IMR-90 (cell line): ENCODE results near the gene FAM111A. TPM values are rescaled to one million over a fixed set of nuclear protein-coding genes. Genes with fewer than 3 reads are reported as not detected.

Experiments
- ATAC-seq: fragments of 200-7000 bp; cut with Tn5 transposase; 2 replicates; pipeline ENCODE4 v1.9.1; 2020; ENCODE audit warnings: low read depth, mild to moderate bottlenecking, moderate library complexity
- BruUV-seq: library from RNA; stranded (reverse); fragments of 400-500 nt; replicated peaks from 2 replicates; lab custom pipeline; 2021; lab: Mats Ljungman, UMichigan
- CTCF ChIA-PET: fragments of 300-600 bp; formaldehyde crosslinking; extraction: SDS; loops from one replicate; lab custom pipeline; 2021; ENCODE audit warnings: antibody characterized with exemption; lab: Yijun Ruan, JAX
- POLR2A ChIA-PET: fragments of 300-600 bp; sonication (Branson Sonifier 250); formaldehyde crosslinking; loops from one replicate; lab custom pipeline; 2022; ENCODE audit warnings: antibody characterized with exemption; ENCODE audit not compliant: unreplicated experiment; lab: Charles Lee
- DNase-seq: peaks from one replicate; pipeline ENCODE4 v3.0.0; 2013
- H2AFZ ChIP-seq: replicated peaks from 2 replicates; pipeline ENCODE3; 2013; ENCODE audit warnings: low read length, mild to moderate bottlenecking; ENCODE audit not compliant: poor library complexity
- H2AK5ac ChIP-seq: 2 replicates; pipeline ENCODE4 v1.6.1; 2013; ENCODE audit warnings: low read depth, low read length, inconsistent platforms
- H2AK9ac ChIP-seq: replicated peaks from 2 replicates; pipeline ENCODE3; 2013; ENCODE audit warnings: mild to moderate bottlenecking, low read depth, low read length, moderate library complexity; ENCODE audit not compliant: poor library complexity
- H2BK120ac ChIP-seq: 2 replicates; pipeline ENCODE4 v1.6.1; 2013; ENCODE audit warnings: low read depth, low read length, inconsistent platforms
- H2BK15ac ChIP-seq: 3 replicates; pipeline ENCODE4 v1.6.1; 2013; ENCODE audit warnings: low read depth, low read length, inconsistent platforms
- H2BK20ac ChIP-seq: 2 replicates; pipeline ENCODE4 v1.6.1; 2013; ENCODE audit warnings: low read depth, mild to moderate bottlenecking, inconsistent platforms, low read length, moderate library complexity
- H2BK5ac ChIP-seq: 2 replicates; pipeline ENCODE4 v1.6.1; 2013; ENCODE audit warnings: mild to moderate bottlenecking, low read depth, low read length, inconsistent platforms; ENCODE audit not compliant: poor library complexity, severe bottlenecking
- H3K14ac ChIP-seq: replicated peaks from 2 replicates; pipeline ENCODE4 v1.6.1; 2013; ENCODE audit warnings: low read depth, low read length, inconsistent platforms
- H3K18ac ChIP-seq: 2 replicates; pipeline ENCODE4 v1.6.1; 2013; ENCODE audit warnings: low read depth, low read length, control low read depth
- H3K23ac ChIP-seq: 2 replicates; pipeline ENCODE4 v1.6.1; 2013; ENCODE audit warnings: low read depth, low read length, inconsistent platforms
- H3K27ac ChIP-seq: 2 replicates; pipeline ENCODE4 v1.5.1; 2013; ENCODE audit warnings: mild to moderate bottlenecking, control low read depth, low read length; ENCODE audit not compliant: insufficient read depth
- H3K27me3 ChIP-seq: 2 replicates; pipeline ENCODE4 v1.6.1; 2013; ENCODE audit warnings: low read length; ENCODE audit not compliant: control insufficient read depth, insufficient read depth
- H3K36me3 ChIP-seq: 2 replicates; pipeline ENCODE4 v1.6.1; 2013; ENCODE audit warnings: low read length, mixed read lengths; ENCODE audit not compliant: control insufficient read depth, insufficient read depth
- H3K4ac ChIP-seq: 2 replicates; pipeline ENCODE4 v1.6.1; 2013; ENCODE audit warnings: low read depth, low read length, inconsistent platforms
- H3K4me1 ChIP-seq: 2 replicates; pipeline ENCODE4 v1.6.1; 2013; ENCODE audit warnings: low read length, mixed read lengths; ENCODE audit not compliant: control insufficient read depth, insufficient read depth
- H3K4me2 ChIP-seq: 2 replicates; pipeline ENCODE4 v1.6.1; 2013; ENCODE audit warnings: low read depth, mild to moderate bottlenecking, control low read depth, low read length, moderate library complexity
- H3K4me3 ChIP-seq: 2 replicates; pipeline ENCODE4 v1.5.1; 2013; ENCODE audit warnings: low read depth, mild to moderate bottlenecking, control low read depth, low read length, moderate library complexity; ENCODE audit not compliant: insufficient read depth
- H3K56ac ChIP-seq: 2 replicates; pipeline ENCODE4 v1.6.1; 2013; ENCODE audit warnings: low read length, inconsistent platforms; ENCODE audit not compliant: insufficient read depth; ENCODE audit errors: extremely low read depth
- H3K79me1 ChIP-seq, 2 experiments: 2 replicates each; pipeline ENCODE4 v1.6.1; 2013; ENCODE audit warnings: low read length in 2 of 2, inconsistent platforms in 1 of 2, low read depth in 1 of 2
- H3K9ac ChIP-seq: 2 replicates; pipeline ENCODE4 v1.6.1; 2013; ENCODE audit warnings: low read depth, low read length, control low read depth
- H3K9me1 ChIP-seq: 2 replicates; pipeline ENCODE4 v1.6.1; 2013; ENCODE audit warnings: low read length, inconsistent platforms; ENCODE audit not compliant: insufficient read depth
- H3K9me3 ChIP-seq: 2 replicates; pipeline ENCODE4 v1.6.1; 2013; ENCODE audit warnings: low read length; ENCODE audit not compliant: control insufficient read depth, insufficient read depth
- H4K20me1 ChIP-seq: 2 replicates; pipeline ENCODE4 v1.6.1; 2013; ENCODE audit warnings: low read length, inconsistent platforms; ENCODE audit not compliant: insufficient read depth
- H4K5ac ChIP-seq: 2 replicates; pipeline ENCODE4 v1.6.1; 2013; ENCODE audit warnings: mild to moderate bottlenecking, low read depth, low read length, control low read depth
- H4K8ac ChIP-seq, 2 experiments: 2 replicates each; pipeline ENCODE4 v1.6.1; 2013; ENCODE audit warnings: low read depth in 2 of 2, low read length in 2 of 2, control low read depth in 1 of 2, inconsistent platforms in 1 of 2
- H4K91ac ChIP-seq: 2 replicates; pipeline ENCODE4 v1.6.1; 2013; ENCODE audit warnings: low read depth, low read length, inconsistent platforms; ENCODE audit not compliant: insufficient read depth
- CEBPB ChIP-seq: IDR thresholded peaks from 2 replicates; pipeline ENCODE4 v1.6.1; 2012; ENCODE audit warnings: low read depth, low read length, improper control_type of control experiment
- ELK1 ChIP-seq: fragments of 150-350 bp; IDR thresholded peaks from 2 replicates; pipeline ENCODE4 v1.6.1; 2016; ENCODE audit warnings: low read depth, mild to moderate bottlenecking, low read length, moderate library complexity, borderline replicate concordance
- FOS ChIP-seq: fragments of 150-350 bp; IDR thresholded peaks from 2 replicates; pipeline ENCODE4 v1.6.1; 2016; ENCODE audit warnings: low read depth, low read length
- MAFK ChIP-seq: IDR thresholded peaks from 2 replicates; pipeline ENCODE4 v1.6.1; 2012; ENCODE audit warnings: low read depth, low read length, improper control_type of control experiment
- RAD21 ChIP-seq: IDR thresholded peaks from 2 replicates; pipeline ENCODE4 v1.6.1; 2012; ENCODE audit warnings: low read length, improper control_type of control experiment
- RCOR1 ChIP-seq: IDR thresholded peaks from 2 replicates; pipeline ENCODE4 v1.6.1; 2012; ENCODE audit warnings: mild to moderate bottlenecking, low read length, improper control_type of control experiment; ENCODE audit not compliant: insufficient replicate concordance
- RFX5 ChIP-seq: IDR thresholded peaks from 2 replicates; pipeline ENCODE4 v1.8.0; 2012; ENCODE audit warnings: low read depth, mild to moderate bottlenecking, low read length, moderate library complexity
- dilution Hi-C: fragments of 300-500 bp; cut with HindIII; formaldehyde crosslinking; loops from one replicate; pipeline ENCODE4 v1.14.3; 2018; ENCODE audit warnings: low sequenced_read_pairs; ENCODE audit not compliant: unreplicated experiment
- in situ Hi-C: fragments of 300-500 bp; cut with MboI; formaldehyde crosslinking; loops from 3 replicates; pipeline ENCODE4 v1.14.3; 2019; ENCODE audit warnings: low sequenced_read_pairs, inconsistent platforms, mixed read lengths
- intact Hi-C: fragments of 100-400 bp; cut with micrococcal nuclease; formaldehyde crosslinking; loops from 2 replicates; pipeline ENCODE4 v1.10.0; 2022
- polyA plus RNA-seq, 3 experiments: library from polyadenylated mRNA; depleted of rRNA; stranded (reverse); fragments of >200 nt; gene quantifications; 2 replicates each; pipeline ENCODE4 v1.2.3, GENCODE V29; 2012; ENCODE audit warnings: low replicate concordance in 1 of 3
- total RNA-seq: library from RNA; depleted of rRNA; stranded (reverse); fragments of >200 nt; gene quantifications from 2 replicates; pipeline ENCODE4 v1.2.3, GENCODE V29; 2012

Gene FAM111A
- total and polyA plus RNA-seq, 2 of the 4 experiments (the other 2 are of a cell fraction), result 19.9 to 36.4 TPM

GRCh38 chr11:59178402-59178801 is 35.7 kb downstream of the FAM111A start:
- H3K4me3 ChIP-seq, result no peak overlapping the region
- ChIA-PET CTCF (interaction anchor here (0.7 kb wide), 1 partner anchor 28 kb away, joined by 3 read pairs; no protein-coding TSS in a partner anchor), POLR2A (no interaction called here)
- H2BK15ac ChIP-seq, result no peak overlapping the region
- no peak overlapping the region for H4K91ac ChIP-seq
- ATAC-seq, result no peak
- H2AK9ac ChIP-seq, result no peak overlapping the region
- H3K27me3 ChIP-seq, result no peaks in the 10 kb centered on the region
- in situ Hi-C loops (no loop called here), intact Hi-C loops (no loop called here), dilution Hi-C loops (no loop called here)
- no peaks in the 10 kb centered on the region for H3K9me3 ChIP-seq
- H3K4me2 ChIP-seq, result no peak overlapping the region
- H3K14ac ChIP-seq, result no peak overlapping the region
- no peak overlapping the region for H3K27ac ChIP-seq
- H3K56ac ChIP-seq, result no peak overlapping the region
- H2AK5ac ChIP-seq, result no peak overlapping the region
- no peak overlapping the region for H3K23ac ChIP-seq
- no peak overlapping the region for H3K9ac ChIP-seq
- H3K4me1 ChIP-seq, result peaks cover 13% of the 10 kb centered on the region
- H4K5ac ChIP-seq, result no peak overlapping the region
- BruUV-seq, result no TSS peak
- peaks cover 5% of the 10 kb centered on the region; the same call in 1 of the 2 replicates for H4K20me1 ChIP-seq
- peaks cover 0 to 11% of the 10 kb centered on the region in 2 experiments; a peak in 2 of 4 replicates for H3K79me1 ChIP-seq
- H2BK20ac ChIP-seq, result no peak overlapping the region
- H3K4ac ChIP-seq, result no peak overlapping the region
- H2BK5ac ChIP-seq, result no peak overlapping the region
- H3K9me1 ChIP-seq, result peaks cover 11% of the 10 kb centered on the region; the same call in 1 of the 2 replicates
- no peak for DNase-seq
- H4K8ac ChIP-seq, result no peak overlapping the region
- no peak overlapping the region for H3K18ac ChIP-seq
- no peak overlapping the region for H2AFZ ChIP-seq
- H3K36me3 ChIP-seq, result peaks cover 16% of the 10 kb centered on the region
- TF ChIP-seq RAD21 (no peak), MAFK (no peak), CEBPB (no peak), RCOR1 (no peak), FOS (no peak), ELK1 (no peak), RFX5 (no peak)
- H2BK120ac ChIP-seq, result no peak overlapping the region
